Activated CD8-positive, alpha-beta T cell treated with anti-CD3 and anti-CD28 coated beads for 36 hours (primary cell): ENCODE data around the gene SUSD1. TPM values are rescaled to one million over a fixed set of nuclear protein-coding genes. Genes with fewer than 3 reads are reported as not detected.

Experiments used
- ATAC-seq: fragments of 200-7000 bp; cut with Tn5 transposase; one replicate; pipeline ENCODE4 v1.10.0; 2021; ENCODE audit warnings: mild to moderate bottlenecking, moderate library complexity
- CTCF ChIA-PET: fragments of 350-600 bp; sonication (Branson Sonifier 250); formaldehyde crosslinking; loops from one replicate; lab custom pipeline; 2021; ENCODE audit warnings: antibody characterized with exemption; lab: Charles Lee
- POLR2A ChIA-PET: fragments of 350-600 bp; sonication (Branson Sonifier 250); formaldehyde crosslinking; loops from one replicate; lab custom pipeline; 2021; ENCODE audit warnings: antibody characterized with exemption; lab: Charles Lee
- DNase-seq: peaks from one replicate; pipeline ENCODE4 v3.0.0-alpha.2; 2020
- H3K27ac Mint-ChIP-seq: one replicate; pipeline ENCODE4 v1.8.0; 2021; ENCODE audit warnings: mild to moderate bottlenecking, mixed read lengths
- H3K27me3 Mint-ChIP-seq: one replicate; pipeline ENCODE4 v1.8.0; 2021; ENCODE audit warnings: mixed read lengths
- H3K36me3 Mint-ChIP-seq: one replicate; pipeline ENCODE4 v1.8.0; 2021; ENCODE audit warnings: low read depth, mixed read lengths
- H3K4me1 Mint-ChIP-seq: one replicate; pipeline ENCODE4 v1.8.0; 2021; ENCODE audit warnings: low read depth, mixed read lengths
- H3K4me3 Mint-ChIP-seq: one replicate; pipeline ENCODE4 v1.8.0; 2021; ENCODE audit warnings: mild to moderate bottlenecking, moderate library complexity, mixed read lengths
- H3K9me3 Mint-ChIP-seq: one replicate; pipeline ENCODE4 v1.8.0; 2021; ENCODE audit warnings: mixed read lengths
- intact Hi-C: fragments of 100-400 bp; cut with micrococcal nuclease; formaldehyde crosslinking; loops from one replicate; pipeline ENCODE4 v1.10.0; 2022
- total RNA-seq, 2 experiments: library from RNA; stranded (reverse); gene quantifications; one replicate each; pipeline ENCODE4 v1.2.3, GENCODE V29; 2021
- TF ChIP-seq, protein P1 (sequence below): fragments of 200-600 bp; IDR thresholded peaks from one replicate; pipeline ENCODE4 v1.8.0; 2022; ENCODE audit warnings: antibody characterized with exemption, mild to moderate bottlenecking

Gene SUSD1
- total RNA-seq, 2 experiments from 2014 or later = 3.0 to 3.6 TPM

DNA sequence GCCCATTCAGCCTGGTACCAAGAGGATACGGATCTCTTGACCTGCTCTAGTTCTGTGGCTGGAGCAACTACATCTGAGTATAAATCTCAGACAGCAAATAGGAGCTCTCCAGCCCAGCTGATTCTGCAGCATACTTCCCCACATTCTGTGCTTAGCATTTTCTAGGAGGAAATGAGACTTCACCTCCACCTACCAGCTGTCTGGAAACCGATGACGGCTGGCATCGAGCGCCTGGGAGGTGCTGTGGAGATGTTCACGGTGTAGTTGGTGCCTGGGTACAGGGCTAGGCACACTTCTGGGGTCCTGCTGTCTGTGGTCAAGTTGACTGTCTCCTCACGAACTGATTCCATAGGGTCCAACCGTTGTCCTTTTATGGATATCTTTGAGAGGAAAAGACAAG lies 63.6 kb downstream of the SUSD1 start:
- intact Hi-C loops = no loop called here
- no peak overlapping the region for H3K4me3 Mint-ChIP-seq
- no peaks in the 10 kb centered on the region for H3K4me1 Mint-ChIP-seq
- DNase-seq (no peak), ATAC-seq (no peak)
- ChIA-PET POLR2A (no interaction called here), CTCF (no interaction called here)
- TF ChIP-seq, protein P1, sequence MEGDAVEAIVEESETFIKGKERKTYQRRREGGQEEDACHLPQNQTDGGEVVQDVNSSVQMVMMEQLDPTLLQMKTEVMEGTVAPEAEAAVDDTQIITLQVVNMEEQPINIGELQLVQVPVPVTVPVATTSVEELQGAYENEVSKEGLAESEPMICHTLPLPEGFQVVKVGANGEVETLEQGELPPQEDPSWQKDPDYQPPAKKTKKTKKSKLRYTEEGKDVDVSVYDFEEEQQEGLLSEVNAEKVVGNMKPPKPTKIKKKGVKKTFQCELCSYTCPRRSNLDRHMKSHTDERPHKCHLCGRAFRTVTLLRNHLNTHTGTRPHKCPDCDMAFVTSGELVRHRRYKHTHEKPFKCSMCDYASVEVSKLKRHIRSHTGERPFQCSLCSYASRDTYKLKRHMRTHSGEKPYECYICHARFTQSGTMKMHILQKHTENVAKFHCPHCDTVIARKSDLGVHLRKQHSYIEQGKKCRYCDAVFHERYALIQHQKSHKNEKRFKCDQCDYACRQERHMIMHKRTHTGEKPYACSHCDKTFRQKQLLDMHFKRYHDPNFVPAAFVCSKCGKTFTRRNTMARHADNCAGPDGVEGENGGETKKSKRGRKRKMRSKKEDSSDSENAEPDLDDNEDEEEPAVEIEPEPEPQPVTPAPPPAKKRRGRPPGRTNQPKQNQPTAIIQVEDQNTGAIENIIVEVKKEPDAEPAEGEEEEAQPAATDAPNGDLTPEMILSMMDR = no peak
- H3K9me3 Mint-ChIP-seq = no peaks in the 10 kb centered on the region
- H3K36me3 Mint-ChIP-seq = no peaks in the 10 kb centered on the region
- H3K27me3 Mint-ChIP-seq = no peaks in the 10 kb centered on the region
- no peak overlapping the region for H3K27ac Mint-ChIP-seq

- DNase-seq (no peak), ATAC-seq (no peak)
- TF ChIP-seq, protein P1 = no peak
- Mint-ChIP-seq H3K4me3 (no peak overlapping the region), H3K4me1 (no peaks in the 10 kb centered on the region), H3K27ac (no peak overlapping the region), H3K9me3 (no peaks in the 10 kb centered on the region), H3K36me3 (no peaks in the 10 kb centered on the region), H3K27me3 (no peaks in the 10 kb centered on the region)
- intact Hi-C loops = no loop called here
- ChIA-PET CTCF (interaction anchor here (1.0 to 1.4 kb wide), 2 partner anchors 12 to 24 kb away, joined by 4 to 5 read pairs; no protein-coding TSS in a partner anchor), POLR2A (no interaction called here)
Observed at GRCh38 chr9:112110777-112111113, 64.4 kb downstream of the SUSD1 start.

- no peaks in the 10 kb centered on the region for H3K36me3 Mint-ChIP-seq
- no peaks in the 10 kb centered on the region for H3K4me1 Mint-ChIP-seq
- H3K4me3 Mint-ChIP-seq = no peak overlapping the region
- H3K27me3 Mint-ChIP-seq = no peaks in the 10 kb centered on the region
- CTCF ChIA-PET = interaction anchor here (1.0 to 1.4 kb wide), 2 partner anchors 12 to 24 kb away, joined by 4 to 5 read pairs; no protein-coding TSS in a partner anchor
- H3K9me3 Mint-ChIP-seq = no peaks in the 10 kb centered on the region
- ATAC-seq = no peak
- DNase-seq = no peak
- intact Hi-C loops = no loop called here
- no peak overlapping the region for H3K27ac Mint-ChIP-seq
- TF ChIP-seq, protein P1 = no peak
- POLR2A ChIA-PET = no interaction called here
Observed at GRCh38 chr9:112110094-112110776, 64.9 kb downstream of the SUSD1 start.

DNA sequence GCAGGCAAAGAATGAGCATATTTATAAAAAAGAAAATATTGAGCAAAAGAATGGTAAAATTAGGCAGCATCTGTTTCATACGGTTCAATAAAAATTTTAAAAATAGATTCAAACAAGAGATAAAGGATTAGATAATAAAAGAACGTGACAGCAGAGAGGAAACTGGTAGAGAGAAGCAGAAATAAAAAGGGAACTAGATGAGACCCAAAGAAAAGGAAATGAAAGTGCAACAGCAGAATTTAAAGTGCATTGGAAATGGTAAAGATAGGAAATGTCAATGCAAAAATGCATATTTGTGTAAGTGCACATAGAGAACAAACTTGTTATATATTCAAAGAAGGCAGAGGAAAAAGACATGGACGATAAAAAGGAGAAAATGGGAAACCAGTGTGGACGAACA lies 70.2 kb downstream of the SUSD1 start:
- ATAC-seq (no peak), DNase-seq (no peak)
- CTCF ChIA-PET = no interaction called here
- POLR2A ChIA-PET = no interaction called here
- Mint-ChIP-seq H3K4me3 (no peak overlapping the region), H3K27ac (no peak overlapping the region), H3K9me3 (no peaks in the 10 kb centered on the region), H3K4me1 (no peaks in the 10 kb centered on the region), H3K27me3 (no peaks in the 10 kb centered on the region), H3K36me3 (no peaks in the 10 kb centered on the region)
- TF ChIP-seq, protein P1 = no peak
- intact Hi-C loops = no loop called here

- TF ChIP-seq, protein P1 = no peak
- DNase-seq (no peak), ATAC-seq (no peak)
- no peaks in the 10 kb centered on the region for H3K27me3 Mint-ChIP-seq
- H3K4me1 Mint-ChIP-seq = no peaks in the 10 kb centered on the region
- no peak overlapping the region for H3K27ac Mint-ChIP-seq
- ChIA-PET CTCF (no interaction called here), POLR2A (no interaction called here)
- H3K9me3 Mint-ChIP-seq = no peaks in the 10 kb centered on the region
- intact Hi-C loops = no loop called here
- H3K4me3 Mint-ChIP-seq = no peak overlapping the region
- no peaks in the 10 kb centered on the region for H3K36me3 Mint-ChIP-seq
Observed at GRCh38 chr9:112104401-112104800, 70.7 kb downstream of the SUSD1 start.
